ENCODE data around the gene PGM5.

Gene PGM5

GRCh38 chr9:68513385-68513784, 157.0 kb downstream of the PGM5 start:
- ATAC-seq (no peak), DNase-seq (ENCODE audit: low spot score in 2 of 2) (no peak)
- Mint-ChIP-seq H3K27ac (no peak overlapping the region), H3K9me3 (no peaks in the 10 kb centered on the region), H3K4me1 (no peaks in the 10 kb centered on the region), H3K36me3 (no peaks in the 10 kb centered on the region), H3K4me3 (no peak overlapping the region)

GRCh38 chr9:68513981-68514380, 157.6 kb downstream of the PGM5 start:
- no peaks in the 10 kb centered on the region for H3K9me3 Mint-ChIP-seq
- H3K4me1 Mint-ChIP-seq: no peaks in the 10 kb centered on the region
- H3K4me3 Mint-ChIP-seq: no peak overlapping the region

GRCh38 chr9:68515326-68516017, 159.1 kb downstream of the PGM5 start:
- Mint-ChIP-seq H3K4me1 (no peaks in the 10 kb centered on the region), H3K36me3 (no peaks in the 10 kb centered on the region), H3K9me3 (no peaks in the 10 kb centered on the region), H3K4me3 (no peak overlapping the region), H3K27ac (no peak overlapping the region)
- ATAC-seq: no peak
- no peak for DNase-seq (ENCODE audit: low spot score in 2 of 2)

More at GRCh38 chr9:68513981-68514380, 157.6 kb downstream of the PGM5 start:
- DNase-seq (ENCODE audit: low spot score in 2 of 2) (no peak), ATAC-seq (no peak)
- Mint-ChIP-seq H3K36me3 (no peaks in the 10 kb centered on the region), H3K27ac (no peak overlapping the region)

GRCh38 chr9:68522131-68522530, 165.7 kb downstream of the PGM5 start:
- Mint-ChIP-seq H3K36me3 (no peaks in the 10 kb centered on the region), H3K27ac (no peak overlapping the region), H3K9me3 (no peaks in the 10 kb centered on the region), H3K4me3 (no peak overlapping the region), H3K4me1 (no peaks in the 10 kb centered on the region)
- ATAC-seq (no peak), DNase-seq (ENCODE audit: low spot score in 2 of 2) (no peak)

- ATAC-seq: no peak
- Mint-ChIP-seq H3K36me3 (no peaks in the 10 kb centered on the region), H3K4me3 (no peak overlapping the region), H3K9me3 (no peaks in the 10 kb centered on the region), H3K27ac (no peak overlapping the region), H3K4me1 (no peaks in the 10 kb centered on the region)
- DNase-seq (ENCODE audit: low spot score in 2 of 2): no peak
Measured at GRCh38 chr9:68522954-68523353, 166.5 kb downstream of the PGM5 start.

GRCh38 chr9:68523367-68523936, 167.0 kb downstream of the PGM5 start:
- Mint-ChIP-seq H3K36me3 (no peaks in the 10 kb centered on the region), H3K27ac (no peak overlapping the region), H3K4me3 (no peak overlapping the region), H3K4me1 (no peaks in the 10 kb centered on the region), H3K9me3 (no peaks in the 10 kb centered on the region)
- no peak for DNase-seq (ENCODE audit: low spot score in 2 of 2)
- ATAC-seq: no peak

- no peaks in the 10 kb centered on the region for H3K9me3 Mint-ChIP-seq
- H3K4me1 Mint-ChIP-seq: no peaks in the 10 kb centered on the region
- no peaks in the 10 kb centered on the region for H3K36me3 Mint-ChIP-seq
- no peak for DNase-seq (ENCODE audit: low spot score in 2 of 2)
- no peak overlapping the region for H3K27ac Mint-ChIP-seq
- no peak for ATAC-seq
- H3K4me3 Mint-ChIP-seq: no peak overlapping the region
Measured at GRCh38 chr9:68530618-68531017, 174.2 kb downstream of the PGM5 start.

- no peak overlapping the region for H3K27ac Mint-ChIP-seq
- no peaks in the 10 kb centered on the region for H3K4me1 Mint-ChIP-seq
- H3K36me3 Mint-ChIP-seq: no peaks in the 10 kb centered on the region
- ATAC-seq (no peak), DNase-seq (ENCODE audit: low spot score in 2 of 2) (no peak)
- no peak overlapping the region for H3K4me3 Mint-ChIP-seq
- no peaks in the 10 kb centered on the region for H3K9me3 Mint-ChIP-seq
Measured at GRCh38 chr9:68532131-68532530, 175.7 kb downstream of the PGM5 start.

- no peaks in the 10 kb centered on the region for H3K36me3 Mint-ChIP-seq
- no peaks in the 10 kb centered on the region for H3K9me3 Mint-ChIP-seq
- H3K4me1 Mint-ChIP-seq: no peaks in the 10 kb centered on the region
- ATAC-seq (no peak), DNase-seq (ENCODE audit: low spot score in 2 of 2) (no peak)
- H3K27ac Mint-ChIP-seq: no peak overlapping the region
- H3K4me3 Mint-ChIP-seq: no peak overlapping the region
Measured at GRCh38 chr9:68533678-68534077, 177.3 kb downstream of the PGM5 start.

- ATAC-seq (peak; percentile 22), DNase-seq (ENCODE audit: low spot score in 2 of 2) (no peak)
- H3K36me3 Mint-ChIP-seq: no peaks in the 10 kb centered on the region
- H3K27ac Mint-ChIP-seq: no peak overlapping the region
- no peak overlapping the region for H3K4me3 Mint-ChIP-seq
- H3K4me1 Mint-ChIP-seq: no peaks in the 10 kb centered on the region
- no peaks in the 10 kb centered on the region for H3K9me3 Mint-ChIP-seq
Measured at GRCh38 chr9:68536876-68537615, 180.6 kb downstream of the PGM5 start.

- no peaks in the 10 kb centered on the region for H3K36me3 Mint-ChIP-seq
- H3K9me3 Mint-ChIP-seq: no peaks in the 10 kb centered on the region
- no peak overlapping the region for H3K4me3 Mint-ChIP-seq
- no peaks in the 10 kb centered on the region for H3K4me1 Mint-ChIP-seq
- DNase-seq (ENCODE audit: low spot score in 2 of 2): no peak
- no peak for ATAC-seq
- H3K27ac Mint-ChIP-seq: no peak overlapping the region
Measured at GRCh38 chr9:68537616-68537880, 181.1 kb downstream of the PGM5 start.

- Mint-ChIP-seq H3K9me3 (no peaks in the 10 kb centered on the region), H3K36me3 (no peaks in the 10 kb centered on the region), H3K4me1 (no peaks in the 10 kb centered on the region), H3K4me3 (no peak overlapping the region), H3K27ac (no peak overlapping the region)
- ATAC-seq: no peak
- no peak for DNase-seq (ENCODE audit: low spot score in 2 of 2)
Measured at GRCh38 chr9:68538200-68538599, 181.8 kb downstream of the PGM5 start.

- Mint-ChIP-seq H3K9me3 (no peaks in the 10 kb centered on the region), H3K4me3 (no peak within 1 kb of the TSS), H3K27ac (no peak within 1 kb of the TSS), H3K36me3 (no peaks in the 10 kb centered on the region), H3K4me1 (no peaks in the 10 kb centered on the region)
- no peak for DNase-seq (ENCODE audit: low spot score in 2 of 2)
- no peak for ATAC-seq
Measured at GRCh38 chr9:68540712-68541535, 184.5 kb downstream of the PGM5 start, which contains the start of gene TMEM252. Gene TMEM252, minus strand, starts transcription at chr9:68540883. Its CDS starts 69 bp downstream, at chr9:68540814.

- peaks cover 3% of the 10 kb centered on the region for H3K4me1 Mint-ChIP-seq
- no peaks in the 10 kb centered on the region for H3K9me3 Mint-ChIP-seq
- no peaks in the 10 kb centered on the region for H3K36me3 Mint-ChIP-seq
- no peak for DNase-seq (ENCODE audit: low spot score in 2 of 2)
- H3K4me3 Mint-ChIP-seq: no peak overlapping the region
- ATAC-seq: no peak
- H3K27ac Mint-ChIP-seq: no peak overlapping the region
Measured at GRCh38 chr9:68541568-68541967, 185.2 kb downstream of the PGM5 start.

GRCh38 chr9:68545033-68545705, 188.8 kb downstream of the PGM5 start:
- Mint-ChIP-seq H3K36me3 (no peaks in the 10 kb centered on the region), H3K4me1 (peaks cover 8% of the 10 kb centered on the region), H3K27ac (no peak overlapping the region), H3K4me3 (no peak overlapping the region), H3K9me3 (no peaks in the 10 kb centered on the region)
- no peak for DNase-seq (ENCODE audit: low spot score in 2 of 2)
- no peak for ATAC-seq

Data from stimulated activated effector memory CD8-positive, alpha-beta T cell treated with anti-CD3 and anti-CD28 coated beads, Interleukin-12 subunit alpha, Interleukin-12 subunit beta, amount 100 ng/mL, for 72 hours (primary cell).